H1 (cell line): ENCODE measurements around the gene REG4. TPM values are rescaled to one million over a fixed set of nuclear protein-coding genes. Genes with fewer than 3 reads are reported as not detected.

Experiments
- CTCF ChIA-PET: fragments of 300-600 bp; sonication (Branson Sonifier 250); formaldehyde crosslinking; loops from one replicate; lab custom pipeline; 2021; ENCODE audit not compliant: partially characterized antibody; lab: Charles Lee
- POLR2A ChIA-PET: fragments of 300-600 bp; sonication (Branson Sonifier 250); formaldehyde crosslinking; loops from one replicate; lab custom pipeline; 2021; ENCODE audit warnings: inconsistent platforms; ENCODE audit not compliant: partially characterized antibody; lab: Charles Lee
- DNase-seq, 2 experiments: peaks; one replicate each; pipeline versions ENCODE4 v3.0.0 to v3.0.0-alpha.2; 2010 to 2022; ENCODE audit warnings: low spot score in 2 of 2, low read depth in 1 of 2, mixed read lengths in 1 of 2
- FAIRE-seq: peaks from 2 replicates; lab custom pipeline; 2011; peaks lifted over from hg19 to GRCh38; lab: Jason Lieb, UNC
- H2AFZ ChIP-seq: 2 replicates; pipeline ENCODE4 v1.8.1; 2012; ENCODE audit warnings: low read length, inconsistent platforms
- H2AK5ac ChIP-seq: 2 replicates; pipeline ENCODE4 v1.6.1; 2013; ENCODE audit warnings: low read depth, low read length
- H2BK120ac ChIP-seq: replicated peaks from 2 replicates; pipeline ENCODE3; 2013; ENCODE audit warnings: low read depth, low read length, inconsistent platforms
- H2BK12ac ChIP-seq: 2 replicates; pipeline ENCODE4 v1.6.1; 2013; ENCODE audit warnings: low read depth, low read length
- H2BK15ac ChIP-seq: 2 replicates; pipeline ENCODE4 v1.6.1; 2013; ENCODE audit warnings: low read length
- H2BK20ac ChIP-seq: 2 replicates; pipeline ENCODE4 v1.6.1; 2013; ENCODE audit warnings: low read length
- H2BK5ac ChIP-seq: 2 replicates; pipeline ENCODE4 v1.6.1; 2013; ENCODE audit warnings: low read depth, low read length
- H3K14ac ChIP-seq: 2 replicates; pipeline ENCODE4 v1.6.1; 2013; ENCODE audit warnings: inconsistent platforms; ENCODE audit not compliant: insufficient read length
- H3K18ac ChIP-seq: 2 replicates; pipeline ENCODE4 v1.6.1; 2013; ENCODE audit warnings: low read length; ENCODE audit errors: extremely low read depth
- H3K23ac ChIP-seq: 2 replicates; pipeline ENCODE4 v1.6.1; 2013; ENCODE audit warnings: inconsistent platforms; ENCODE audit not compliant: insufficient read length
- H3K23me2 ChIP-seq: 2 replicates; pipeline ENCODE4 v1.6.1; 2013; ENCODE audit warnings: low read depth, low read length
- H3K27ac ChIP-seq: 2 replicates; pipeline ENCODE4 v1.6.1; 2011; ENCODE audit warnings: low read depth, low read length, inconsistent platforms
- H3K27me3 ChIP-seq, 4 experiments: replicated peaks in 1 of 4; 1 replicate in 1 of 4; 2 replicates in 3 of 4; pipeline versions ENCODE4 v1.6.1 to v1.8.1; 2011 to 2013; ENCODE audit warnings: low read length in 3 of 4, mild to moderate bottlenecking in 3 of 4, inconsistent platforms in 2 of 4, mixed read lengths in 2 of 4, moderate library complexity in 1 of 4; ENCODE audit not compliant: control insufficient read depth in 3 of 4, insufficient read depth in 3 of 4; ENCODE audit errors: extremely low read depth in 1 of 4
- H3K36me3 ChIP-seq, 4 experiments: 2 replicates each; pipeline versions ENCODE4 v1.6.1 to v1.8.1; 2011 to 2013; ENCODE audit warnings: mild to moderate bottlenecking in 4 of 4, low read length in 3 of 4, moderate library complexity in 2 of 4, control low read depth in 1 of 4, inconsistent platforms in 1 of 4; ENCODE audit not compliant: insufficient read depth in 4 of 4, control insufficient read depth in 2 of 4
- H3K4ac ChIP-seq: replicated peaks from 2 replicates; pipeline ENCODE3; 2013; ENCODE audit warnings: low read length, low read depth, mixed read lengths, inconsistent platforms; ENCODE audit not compliant: insufficient read length
- H3K4me1 ChIP-seq, 4 experiments: replicated peaks in 1 of 4; 1 replicate in 1 of 4; 2 replicates in 3 of 4; pipeline versions ENCODE4 v1.6.1 to v1.8.1; 2011 to 2013; ENCODE audit warnings: low read length in 3 of 4, inconsistent platforms in 2 of 4, mixed read lengths in 1 of 4; ENCODE audit not compliant: insufficient read depth in 4 of 4, control insufficient read depth in 3 of 4
- H3K4me2 ChIP-seq, 2 experiments: 2 replicates each; pipeline versions ENCODE4 v1.6.1 to v1.8.1; 2011 to 2013; ENCODE audit warnings: low read depth in 2 of 2, low read length in 2 of 2, control low read depth in 1 of 2, inconsistent platforms in 1 of 2, mild to moderate bottlenecking in 1 of 2; ENCODE audit not compliant: insufficient read depth in 1 of 2
- H3K4me3 ChIP-seq, 4 experiments: fragments of 200-600, 300-600 bp in 1 of 4; sonication (generic), shearing (Covaris generic), sonication (Bioruptor Twin) in 1 of 4; 2 replicates each; pipeline versions ENCODE4 v1.5.1 to v1.8.1; 2011 to 2016; ENCODE audit warnings: low read length in 4 of 4, low read depth in 3 of 4, control low read depth in 2 of 4, inconsistent platforms in 2 of 4, mild to moderate bottlenecking in 2 of 4, mixed read lengths in 1 of 4, moderate library complexity in 1 of 4; ENCODE audit not compliant: insufficient read depth in 2 of 4; ENCODE audit errors: extremely low read depth in 1 of 4
- H3K56ac ChIP-seq: replicated peaks from 2 replicates; pipeline ENCODE3; 2013; ENCODE audit warnings: low read depth, mild to moderate bottlenecking, mixed read lengths, low read length, inconsistent platforms; ENCODE audit not compliant: insufficient read length
- H3K79me1 ChIP-seq: 2 replicates; pipeline ENCODE4 v1.6.1; 2013; ENCODE audit warnings: low read depth, low read length, control low read depth
- H3K79me2 ChIP-seq, 2 experiments: 2 replicates each; pipeline versions ENCODE4 v1.6.1 to v1.8.1; 2012 to 2013; ENCODE audit warnings: low read length in 2 of 2, mild to moderate bottlenecking in 2 of 2, inconsistent platforms in 1 of 2; ENCODE audit not compliant: insufficient read depth in 2 of 2, control insufficient read depth in 1 of 2
- H3K9ac ChIP-seq, 4 experiments: replicated peaks in 1 of 4; 1 replicate in 1 of 4; 2 replicates in 3 of 4; pipeline versions ENCODE4 v1.6.1 to v1.8.1; 2011 to 2013; ENCODE audit warnings: low read depth in 3 of 4, low read length in 3 of 4, control low read depth in 2 of 4, mild to moderate bottlenecking in 2 of 4, moderate library complexity in 2 of 4, inconsistent platforms in 1 of 4; ENCODE audit errors: extremely low read depth in 1 of 4
- H3K9me3 ChIP-seq, 2 experiments: 2 replicates each; pipeline versions ENCODE4 v1.6.1 to v1.8.1; 2012 to 2013; ENCODE audit warnings: mild to moderate bottlenecking in 2 of 2, moderate library complexity in 2 of 2, control low read depth in 1 of 2, inconsistent platforms in 1 of 2, low read depth in 1 of 2, low read length in 1 of 2, mixed read lengths in 1 of 2; ENCODE audit not compliant: insufficient read depth in 2 of 2
- H4K20me1 ChIP-seq, 2 experiments: replicated peaks in 1 of 2; 2 replicates each; pipeline versions ENCODE3 to v1.8.1; 2011 to 2013; ENCODE audit warnings: inconsistent platforms in 2 of 2, low read length in 2 of 2, mild to moderate bottlenecking in 1 of 2; ENCODE audit not compliant: insufficient read depth in 2 of 2, control insufficient read depth in 1 of 2
- H4K5ac ChIP-seq: 2 replicates; pipeline ENCODE4 v1.6.1; 2013; ENCODE audit warnings: low read length, low read depth, mixed read lengths, inconsistent platforms; ENCODE audit not compliant: insufficient read length
- H4K8ac ChIP-seq: 2 replicates; pipeline ENCODE4 v1.8.0; 2013; ENCODE audit warnings: mild to moderate bottlenecking, moderate library complexity, low read length, inconsistent platforms; ENCODE audit not compliant: insufficient read depth; ENCODE audit errors: extremely low read depth
- H4K91ac ChIP-seq: replicated peaks from 2 replicates; pipeline ENCODE3; 2013; ENCODE audit warnings: low read length, mixed read lengths, inconsistent platforms; ENCODE audit not compliant: insufficient read length
- BCL11A ChIP-seq, 2 experiments: IDR thresholded peaks; one replicate each; pipeline ENCODE4 v1.6.1; 2011; ENCODE audit warnings: low read depth in 2 of 2, low read length in 2 of 2, mild to moderate bottlenecking in 2 of 2
- CHD1 ChIP-seq: IDR thresholded peaks from 2 replicates; pipeline ENCODE4 v1.6.1; 2012; ENCODE audit warnings: low read depth, low read length, improper control_type of control experiment
- CREB1 ChIP-seq: IDR thresholded peaks from 2 replicates; pipeline ENCODE4 v1.6.1; 2012; ENCODE audit warnings: inconsistent platforms
- CTBP2 ChIP-seq: IDR thresholded peaks from 2 replicates; pipeline ENCODE4 v1.7.0; 2011; ENCODE audit warnings: borderline replicate concordance, mild to moderate bottlenecking, moderate library complexity, mixed read lengths, low read length; ENCODE audit not compliant: insufficient read depth, insufficient read length
- EZH2 ChIP-seq: fragments of 200-600 bp; sonication (generic); IDR thresholded peaks from 2 replicates; pipeline ENCODE4 v1.7.1; 2012; ENCODE audit warnings: low read depth, mild to moderate bottlenecking, moderate library complexity, low read length, inconsistent platforms; ENCODE audit not compliant: severe bottlenecking
- JUND ChIP-seq: IDR thresholded peaks from 2 replicates; pipeline ENCODE4 v1.6.1; 2011; ENCODE audit warnings: mild to moderate bottlenecking, improper control_type of control experiment, low read length
- MAFK ChIP-seq: IDR thresholded peaks from 2 replicates; pipeline ENCODE4 v1.6.1; 2012; ENCODE audit warnings: low read depth, mild to moderate bottlenecking, improper control_type of control experiment, low read length
- RFX5 ChIP-seq: IDR thresholded peaks from 2 replicates; pipeline ENCODE4 v1.6.1; 2011; ENCODE audit warnings: low read depth, low read length, improper control_type of control experiment, borderline replicate concordance
- SRF ChIP-seq: IDR thresholded peaks from 2 replicates; pipeline ENCODE4 v1.6.1; 2011; ENCODE audit warnings: mild to moderate bottlenecking, low read depth, low read length, moderate library complexity
- TEAD4 ChIP-seq: IDR thresholded peaks from 2 replicates; pipeline ENCODE4 v1.6.1; 2012; ENCODE audit warnings: low read depth, low read length, inconsistent platforms, mixed read lengths
- WGBS, 2 experiments: shearing (Covaris generic) in 1 of 2; methylation state at CpG; one replicate each; pipeline versions ENCODE4 v1.1.6 to v1.1.7; 2013 to 2015; ENCODE audit warnings: low lambda C conversion rate in 2 of 2, mixed read lengths in 2 of 2, inconsistent platforms in 1 of 2, low coverage in 1 of 2, missing lambda C conversion rate in 1 of 2; ENCODE audit not compliant: insufficient replicate concordance in 2 of 2, insufficient coverage in 1 of 2, insufficient read length in 1 of 2; ENCODE audit errors: extremely low coverage in 1 of 2, missing lambda C conversion rate in 1 of 2; 5-methylcytosine and 5-hydroxymethylcytosine counted together
- polyA plus RNA-seq, 7 experiments: library from polyadenylated mRNA; depleted of rRNA in 3 of 7; stranded (reverse) in 5 of 7; unstranded in 2 of 7; fragments of >200 nt in 5 of 7; fragments of 200-250 nt in 2 of 7; gene quantifications; 1 replicate in 5 of 7; 2 replicates in 1 of 7; 4 replicates in 1 of 7; pipeline versions ENCODE4 v1.2.1 to v1.2.3, GENCODE V29; 2011 to 2013; ENCODE audit warnings: missing spikeins in 2 of 7, mixed read lengths in 2 of 7
- total RNA-seq: library from RNA; stranded (reverse); fragmentation: NEBNext Ultra II Directional; extraction: Animal tissue kit (Norgen Biotek cat#: 25700); gene quantifications from 2 replicates; pipeline ENCODE4 v1.2.1, GENCODE V29; 2021
- TF ChIP-seq, protein P1 (sequence below): IDR thresholded peaks from 2 replicates; pipeline ENCODE4 v1.6.1; 2012; ENCODE audit warnings: low read length, inconsistent platforms
- TF ChIP-seq, protein P2 (sequence below): IDR thresholded peaks from 2 replicates; pipeline ENCODE4 v1.6.1; 2011; ENCODE audit warnings: low read depth, mild to moderate bottlenecking, low read length; ENCODE audit not compliant: insufficient read depth

REG4 gene
- total and polyA plus RNA-seq, 2 of the 8 experiments (the other 6 are each of a cell fraction or from before 2014, with no cell fraction given) = not detected

DNA sequence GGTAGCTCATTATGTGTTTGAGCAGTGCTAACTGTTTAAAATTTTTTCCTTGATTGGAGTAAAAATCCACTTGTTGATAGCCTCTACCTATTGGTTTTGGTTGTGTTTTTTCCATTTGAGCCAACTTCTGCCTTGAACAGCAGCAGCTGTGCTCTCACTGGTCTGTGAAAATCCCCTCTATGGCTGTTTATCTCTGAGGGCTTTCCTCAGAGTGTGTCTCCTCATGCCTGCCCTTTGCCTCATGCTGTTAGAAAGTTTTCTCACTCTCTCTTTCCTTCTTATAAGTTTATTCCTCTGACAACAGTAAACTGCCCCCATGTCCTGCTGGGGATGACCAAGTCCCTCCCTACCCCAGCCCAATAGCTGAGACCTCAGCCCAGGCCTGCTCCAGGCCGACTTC, 14.1 kb downstream of the REG4 start:
- FAIRE-seq = no peak
- CTCF ChIA-PET = interaction anchor here (1.4 to 11.9 kb wide), 2 partner anchors 11 to 47 kb away, joined by 3 to 76 read pairs; partner anchors contain the start of gene REG4
- no peak for TF ChIP-seq CHD1
- TF ChIP-seq RFX5 = no peak
- TF ChIP-seq CTBP2 = no peak
- no peak for TF ChIP-seq JUND
- no peak for TF ChIP-seq SRF
- no peak for TF ChIP-seq MAFK
- no peak for TF ChIP-seq EZH2
- no peak for TF ChIP-seq TEAD4
- TF ChIP-seq, protein P1, sequence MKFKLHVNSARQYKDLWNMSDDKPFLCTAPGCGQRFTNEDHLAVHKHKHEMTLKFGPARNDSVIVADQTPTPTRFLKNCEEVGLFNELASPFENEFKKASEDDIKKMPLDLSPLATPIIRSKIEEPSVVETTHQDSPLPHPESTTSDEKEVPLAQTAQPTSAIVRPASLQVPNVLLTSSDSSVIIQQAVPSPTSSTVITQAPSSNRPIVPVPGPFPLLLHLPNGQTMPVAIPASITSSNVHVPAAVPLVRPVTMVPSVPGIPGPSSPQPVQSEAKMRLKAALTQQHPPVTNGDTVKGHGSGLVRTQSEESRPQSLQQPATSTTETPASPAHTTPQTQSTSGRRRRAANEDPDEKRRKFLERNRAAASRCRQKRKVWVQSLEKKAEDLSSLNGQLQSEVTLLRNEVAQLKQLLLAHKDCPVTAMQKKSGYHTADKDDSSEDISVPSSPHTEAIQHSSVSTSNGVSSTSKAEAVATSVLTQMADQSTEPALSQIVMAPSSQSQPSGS = no peak
- TF ChIP-seq CREB1 = no peak
- TF ChIP-seq, protein P2, sequence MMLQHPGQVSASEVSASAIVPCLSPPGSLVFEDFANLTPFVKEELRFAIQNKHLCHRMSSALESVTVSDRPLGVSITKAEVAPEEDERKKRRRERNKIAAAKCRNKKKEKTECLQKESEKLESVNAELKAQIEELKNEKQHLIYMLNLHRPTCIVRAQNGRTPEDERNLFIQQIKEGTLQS = no peak
- TF ChIP-seq BCL11A (IDR thresholded peaks at IDR 0.05; ENCODE audit: low read depth in 2 of 2, low read length in 2 of 2) = no peak

More for the DNA sequence above, 14.1 kb downstream of the REG4 start:
- H2AK5ac ChIP-seq = no peak overlapping the region
- H3K56ac ChIP-seq = no peak overlapping the region
- H3K23ac ChIP-seq = no peak overlapping the region
- DNase-seq = peak in 1 of 2 experiments; percentile 24
- WGBS, 2 experiments = 93% methylated on average over 1 of the region's 1 CpG; no CpG with 5 or more reads in 1 of the 2 experiments
- H4K5ac ChIP-seq = no peak overlapping the region
- H2AFZ ChIP-seq = no peak overlapping the region
- H3K4ac ChIP-seq = no peak overlapping the region
- H4K8ac ChIP-seq = no peak overlapping the region
- H3K4me2 ChIP-seq = no peak overlapping the region
- no peak overlapping the region for H3K27ac ChIP-seq
- H3K36me3 ChIP-seq = no peaks in the 10 kb centered on the region
- no peak overlapping the region for H2BK12ac ChIP-seq
- no peaks in the 10 kb centered on the region for H3K4me1 ChIP-seq
- no peak overlapping the region for H3K4me3 ChIP-seq
- no peak overlapping the region for H2BK20ac ChIP-seq
- no peaks in the 10 kb centered on the region for H3K9me3 ChIP-seq
- no peaks in the 10 kb centered on the region for H3K79me2 ChIP-seq
- no peak overlapping the region for H3K18ac ChIP-seq
- H2BK120ac ChIP-seq = no peak overlapping the region
- H3K79me1 ChIP-seq = no peaks in the 10 kb centered on the region
- no peak overlapping the region for H3K9ac ChIP-seq
- POLR2A ChIA-PET = interaction anchor here (1.4 to 2.4 kb wide), 3 partner anchors 54 to 85 kb away, joined by 3 to 7 read pairs (median 4); partner anchors contain the start of gene PHGDH
- H3K23me2 ChIP-seq = no peaks in the 10 kb centered on the region; the same call in 1 of the 2 replicates
- H3K14ac ChIP-seq = no peak overlapping the region
- no peak overlapping the region for H4K91ac ChIP-seq
- H4K20me1 ChIP-seq = no peaks in the 10 kb centered on the region
- H2BK15ac ChIP-seq = no peak overlapping the region
- H3K27me3 ChIP-seq = no peaks in the 10 kb centered on the region; a peak in 1 of 7 replicates
- no peak overlapping the region for H2BK5ac ChIP-seq
